Subcutaneous adipose tissue (tissue), 4 donors: ENCODE measurements around the gene IL1F10. TPM values are rescaled to one million over a fixed set of nuclear protein-coding genes. Genes with fewer than 3 reads are reported as not detected.

Experiments
- total RNA-seq, 4 donors: library from RNA; depleted of rRNA; stranded (reverse); fragments of >200 nt; gene quantifications; one replicate each; pipeline ENCODE4 v1.1.0, GENCODE V29; 2016
- TF ChIP-seq, protein P1 (sequence below): fragments of 450-650 bp; IDR thresholded peaks from one replicate; pipeline ENCODE4 v1.5.1; 2016; ENCODE audit warnings: low read depth, mild to moderate bottlenecking, control low read depth, antibody characterized with exemption, moderate library complexity

Gene IL1F10
- total RNA-seq, 4 donors from 2014 or later = not detected

DNA sequence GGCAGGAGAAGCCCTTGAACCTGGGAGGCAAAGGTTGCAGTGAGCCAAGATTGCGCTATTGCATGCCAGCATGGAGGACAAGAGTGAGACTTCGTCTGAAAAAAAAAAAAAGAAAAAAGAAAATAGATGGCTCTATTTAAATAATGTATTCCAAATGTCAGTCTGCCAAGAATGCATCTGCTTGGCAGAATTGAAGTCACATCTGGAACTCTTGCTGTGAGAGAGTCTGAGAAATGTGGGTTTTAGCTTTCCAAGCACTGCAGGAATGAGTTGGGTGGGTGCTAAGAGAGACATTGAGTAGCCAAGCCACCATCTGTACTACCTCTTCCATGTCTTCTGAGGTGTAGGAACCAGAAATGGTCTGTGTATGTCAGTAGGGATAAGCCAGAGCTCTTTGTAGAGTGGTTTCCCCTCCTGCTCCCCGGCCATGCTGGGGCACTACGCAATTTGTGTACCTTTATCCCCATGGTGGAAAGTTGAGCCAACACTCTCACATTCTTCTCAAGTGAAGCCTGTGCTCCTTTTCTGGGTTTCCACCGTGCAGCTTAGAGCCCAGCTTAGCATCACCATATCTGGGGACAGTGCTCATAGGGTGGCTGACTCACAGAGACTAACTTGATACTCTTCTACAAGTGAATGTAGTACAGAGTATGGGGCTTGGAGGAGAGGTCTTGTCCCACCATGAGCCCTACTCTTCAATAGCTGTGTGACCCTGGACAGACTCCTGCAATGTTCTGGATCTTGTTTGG is 25.3 kb downstream of the IL1F10 start:
- TF ChIP-seq, protein P1, sequence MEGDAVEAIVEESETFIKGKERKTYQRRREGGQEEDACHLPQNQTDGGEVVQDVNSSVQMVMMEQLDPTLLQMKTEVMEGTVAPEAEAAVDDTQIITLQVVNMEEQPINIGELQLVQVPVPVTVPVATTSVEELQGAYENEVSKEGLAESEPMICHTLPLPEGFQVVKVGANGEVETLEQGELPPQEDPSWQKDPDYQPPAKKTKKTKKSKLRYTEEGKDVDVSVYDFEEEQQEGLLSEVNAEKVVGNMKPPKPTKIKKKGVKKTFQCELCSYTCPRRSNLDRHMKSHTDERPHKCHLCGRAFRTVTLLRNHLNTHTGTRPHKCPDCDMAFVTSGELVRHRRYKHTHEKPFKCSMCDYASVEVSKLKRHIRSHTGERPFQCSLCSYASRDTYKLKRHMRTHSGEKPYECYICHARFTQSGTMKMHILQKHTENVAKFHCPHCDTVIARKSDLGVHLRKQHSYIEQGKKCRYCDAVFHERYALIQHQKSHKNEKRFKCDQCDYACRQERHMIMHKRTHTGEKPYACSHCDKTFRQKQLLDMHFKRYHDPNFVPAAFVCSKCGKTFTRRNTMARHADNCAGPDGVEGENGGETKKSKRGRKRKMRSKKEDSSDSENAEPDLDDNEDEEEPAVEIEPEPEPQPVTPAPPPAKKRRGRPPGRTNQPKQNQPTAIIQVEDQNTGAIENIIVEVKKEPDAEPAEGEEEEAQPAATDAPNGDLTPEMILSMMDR = no peak

DNA sequence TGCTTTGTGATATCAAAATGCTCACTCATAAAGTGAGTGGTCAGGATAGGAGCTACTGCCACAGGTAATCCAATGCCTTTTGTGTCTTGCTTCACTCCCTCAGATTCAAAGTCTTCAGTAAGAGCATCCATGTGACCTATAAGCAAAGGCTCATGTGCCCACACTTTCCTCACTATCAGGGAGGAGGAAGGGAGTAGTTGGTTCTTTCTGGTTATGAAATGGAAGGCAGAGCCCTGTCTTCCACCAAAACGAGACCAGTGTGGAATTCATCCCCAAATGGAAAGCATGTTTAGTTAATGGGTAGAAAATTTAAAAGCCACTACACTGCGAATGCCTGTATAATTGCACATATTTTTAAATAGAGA is 25.8 kb downstream of the IL1F10 start:
- TF ChIP-seq, protein P1 = no peak

DNA sequence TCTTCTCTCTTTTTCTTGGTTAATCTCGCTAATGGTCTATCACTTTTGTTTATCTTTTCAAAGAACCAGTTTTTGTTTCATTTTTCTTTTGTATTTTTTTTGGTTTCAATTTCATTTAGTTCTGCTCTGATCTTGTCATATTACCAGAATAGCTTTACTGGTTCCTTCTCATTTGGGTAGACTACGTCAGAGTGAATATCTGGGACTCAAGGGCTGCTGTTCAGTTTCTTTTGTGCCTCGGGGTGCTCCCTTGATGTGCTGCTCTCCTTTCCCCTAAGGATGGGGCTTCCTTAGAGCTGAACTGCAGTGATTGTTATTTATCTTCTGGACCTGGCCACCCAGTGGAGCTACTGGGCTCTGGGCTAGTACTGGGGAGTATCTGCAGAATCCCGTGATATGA is 30.3 kb downstream of the IL1F10 start:
- TF ChIP-seq, protein P1 = no peak

DNA sequence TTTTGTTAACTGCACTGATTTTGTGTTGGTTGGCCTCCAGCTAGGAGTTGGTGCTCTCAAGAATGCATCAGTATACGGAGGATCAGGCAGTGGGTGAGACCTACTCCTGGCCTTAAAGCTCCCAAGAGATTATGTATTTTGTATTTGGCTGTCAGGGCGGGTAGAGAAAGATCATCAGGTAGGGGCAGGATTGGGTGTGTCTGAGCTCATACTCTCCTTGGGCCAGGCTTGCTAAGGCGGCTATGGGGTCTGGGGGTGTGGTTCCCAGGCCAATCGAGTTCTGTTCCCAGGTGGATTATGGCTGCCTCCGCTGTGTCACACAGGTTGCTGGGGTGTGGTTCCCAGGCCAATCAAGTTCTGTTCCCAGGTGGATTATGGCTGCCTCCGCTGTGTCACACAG is 30.8 kb downstream of the IL1F10 start:
- TF ChIP-seq, protein P1 = no peak

DNA sequence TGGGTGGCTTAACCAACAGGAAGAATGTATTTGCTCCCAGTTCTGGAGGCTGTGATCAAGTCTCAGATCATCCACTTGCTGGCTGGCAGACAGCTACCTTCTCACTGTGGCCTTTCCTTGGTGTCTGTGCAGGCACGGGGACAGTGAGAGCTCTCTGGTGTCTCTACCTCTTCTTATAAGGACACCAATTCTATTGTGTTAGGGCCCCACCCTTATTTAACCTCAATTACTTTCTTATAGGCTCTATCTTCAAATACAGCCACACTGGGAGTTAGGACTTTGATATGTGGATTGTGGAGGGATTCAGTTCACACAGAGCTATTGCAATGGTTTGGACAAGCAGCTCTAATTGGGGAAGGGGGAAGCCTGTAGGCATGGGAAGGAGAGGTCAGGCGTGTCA is 34.4 kb downstream of the IL1F10 start:
- TF ChIP-seq, protein P1 = no peak

DNA sequence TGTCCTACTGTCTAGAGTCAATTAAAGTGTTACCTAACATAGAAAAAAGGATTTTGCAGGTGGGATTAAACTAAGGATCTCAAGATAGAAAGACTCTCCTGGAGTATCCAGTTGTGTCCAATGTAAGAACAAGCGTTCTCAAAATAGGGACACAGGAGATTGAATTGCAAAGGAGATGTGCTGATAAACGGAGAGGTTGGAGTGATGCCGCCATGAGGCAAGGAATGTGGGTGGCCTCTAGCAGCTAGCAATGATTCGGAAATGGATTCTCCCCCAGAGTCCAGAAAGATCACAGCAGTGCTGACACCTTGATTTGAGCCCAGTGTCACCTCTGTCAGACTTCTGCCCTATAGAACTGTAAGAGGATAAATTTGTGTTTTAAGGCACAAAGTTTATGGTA is 35.5 kb downstream of the IL1F10 start:
- TF ChIP-seq, protein P1 = no peak

DNA sequence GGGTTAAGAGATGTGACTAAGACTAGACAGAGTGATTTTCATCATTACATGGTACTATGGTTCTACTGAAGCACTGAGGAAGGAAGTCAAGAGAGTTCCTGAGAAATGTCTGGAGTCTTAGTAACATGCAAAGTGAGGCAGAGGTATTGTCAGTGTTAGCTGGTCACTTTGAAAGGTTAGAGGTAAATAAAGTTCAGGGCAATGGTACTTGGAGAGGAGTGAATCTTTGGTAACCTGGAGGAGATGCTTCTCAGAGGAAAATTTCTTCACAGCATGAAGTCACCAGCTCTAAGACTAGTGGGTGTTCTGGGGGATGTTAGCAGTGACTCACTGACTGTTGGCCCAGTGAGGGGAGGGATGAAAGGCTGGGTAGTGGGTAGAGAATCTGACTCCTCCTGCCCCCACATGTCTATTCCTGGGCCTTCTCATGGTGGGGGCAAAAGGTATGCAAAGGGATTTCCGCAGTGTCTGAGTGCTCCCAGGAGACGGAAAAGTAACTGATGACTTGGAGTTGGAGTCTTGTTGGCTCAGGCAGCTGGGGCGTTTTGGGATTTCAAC is 36.4 kb downstream of the IL1F10 start:
- TF ChIP-seq, protein P1 = no peak
